NCI-H2107 treated with DMSO at 0.1 percent for 48 hours (cell line): ENCODE data around the gene ANKS3.
A peak's percentile ranks its signal among the peaks of the same experiment; 100 is the strongest.

Experiments
- DNase-seq: peaks from one replicate; lab custom pipeline; 2025; ENCODE audit not compliant: unreplicated experiment; lab: John Stamatoyannopoulos, UW

ANKS3 gene, protein sequence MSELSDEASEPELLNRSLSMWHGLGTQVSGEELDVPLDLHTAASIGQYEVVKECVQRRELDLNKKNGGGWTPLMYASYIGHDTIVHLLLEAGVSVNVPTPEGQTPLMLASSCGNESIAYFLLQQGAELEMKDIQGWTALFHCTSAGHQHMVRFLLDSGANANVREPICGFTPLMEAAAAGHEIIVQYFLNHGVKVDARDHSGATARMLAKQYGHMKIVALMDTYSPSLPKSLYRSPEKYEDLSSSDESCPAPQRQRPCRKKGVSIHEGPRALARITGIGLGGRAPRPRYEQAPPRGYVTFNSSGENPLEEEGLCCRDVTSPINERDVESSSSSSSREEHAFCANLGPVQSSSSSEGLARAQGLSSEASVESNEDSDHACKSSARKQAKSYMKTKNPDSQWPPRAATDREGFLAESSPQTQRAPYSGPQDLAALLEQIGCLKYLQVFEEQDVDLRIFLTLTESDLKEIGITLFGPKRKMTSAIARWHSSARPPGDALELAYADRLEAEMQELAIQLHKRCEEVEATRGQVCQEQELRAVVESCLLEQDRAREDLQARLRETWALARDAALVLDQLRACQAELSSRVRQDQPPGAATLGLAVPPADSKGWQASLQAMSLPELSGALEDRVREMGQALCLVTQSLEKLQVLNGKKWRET

DNA sequence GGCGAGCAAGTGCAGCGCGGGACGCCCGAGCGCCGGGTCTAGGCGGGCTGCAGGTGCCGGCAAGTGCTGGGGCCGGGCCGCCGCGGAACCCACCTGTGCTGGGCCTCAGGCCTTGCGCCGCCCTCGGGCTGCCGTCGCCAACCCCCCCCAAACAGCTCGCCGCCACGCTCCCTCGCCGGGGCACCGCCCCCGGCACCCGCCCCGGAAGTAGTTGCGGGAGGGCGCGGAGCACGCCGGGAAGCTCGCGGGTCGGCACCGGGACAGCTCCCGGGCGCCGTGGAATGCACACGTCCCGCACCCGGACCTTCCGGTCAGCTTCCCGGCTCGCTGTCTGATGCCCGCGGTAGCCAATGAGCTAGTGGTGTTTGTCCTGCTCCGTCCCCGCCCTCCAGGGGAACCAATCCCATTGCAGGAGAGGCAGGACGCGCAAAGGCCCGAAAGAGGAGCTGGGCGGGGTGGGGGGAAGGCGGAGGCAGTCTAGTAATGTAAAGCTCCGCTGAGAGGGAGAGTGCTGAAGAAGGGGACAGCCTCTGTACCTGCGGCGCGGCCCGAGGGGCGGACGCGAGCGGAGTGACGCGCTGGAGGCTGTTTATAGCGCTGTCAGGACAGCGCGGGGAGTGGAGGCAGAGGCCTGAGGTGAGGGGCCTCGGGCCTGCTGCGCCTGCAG lies at the start of gene ANKS3, which contains the start of gene DNAAF8:
TSS of gene ANKS3 (minus strand) at position 209 of the 667 bp plus-strand sequence. CDS start 4,122 bp downstream, outside the sequence.
TSS of gene DNAAF8 (plus strand) at position 475 of the 667 bp plus-strand sequence. CDS start 1,978 bp downstream, outside the sequence.
- peak; percentile 76 for DNase-seq

DNA sequence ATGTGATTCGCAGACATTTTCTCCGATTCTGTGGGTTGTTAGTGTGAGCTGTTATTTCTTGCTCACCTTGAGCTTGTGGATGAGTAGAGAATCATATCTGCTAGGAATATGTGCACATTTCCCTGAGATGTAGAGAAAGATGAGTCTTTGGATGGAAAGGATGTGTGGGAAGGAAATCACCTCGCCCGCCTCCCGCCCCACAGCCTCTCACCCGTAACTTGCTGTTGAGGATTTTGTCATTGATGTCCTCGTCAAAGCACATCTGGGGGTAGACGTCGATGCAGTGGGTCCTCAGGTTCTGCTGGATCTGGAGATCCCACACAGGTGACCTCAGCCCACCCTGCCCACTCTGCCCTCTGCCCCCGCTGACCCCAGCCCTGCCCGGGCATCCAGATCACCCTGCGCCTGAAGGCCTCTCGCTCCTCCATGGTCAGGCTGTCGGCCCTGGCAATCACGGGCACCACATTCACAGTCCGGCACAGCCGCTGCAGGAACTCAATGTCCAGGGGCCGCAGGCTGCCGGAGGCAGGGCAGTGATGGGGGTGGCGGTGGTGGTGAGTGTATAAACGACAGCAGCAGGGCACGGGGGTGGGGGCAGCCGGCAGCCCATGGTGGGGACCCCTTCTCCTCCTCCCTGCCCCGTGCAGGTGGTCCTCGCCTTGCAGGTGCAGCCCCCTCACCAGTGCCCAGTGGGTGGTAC lies 49.3 kb upstream of the ANKS3 start:
- DNase-seq, result no peak

DNA sequence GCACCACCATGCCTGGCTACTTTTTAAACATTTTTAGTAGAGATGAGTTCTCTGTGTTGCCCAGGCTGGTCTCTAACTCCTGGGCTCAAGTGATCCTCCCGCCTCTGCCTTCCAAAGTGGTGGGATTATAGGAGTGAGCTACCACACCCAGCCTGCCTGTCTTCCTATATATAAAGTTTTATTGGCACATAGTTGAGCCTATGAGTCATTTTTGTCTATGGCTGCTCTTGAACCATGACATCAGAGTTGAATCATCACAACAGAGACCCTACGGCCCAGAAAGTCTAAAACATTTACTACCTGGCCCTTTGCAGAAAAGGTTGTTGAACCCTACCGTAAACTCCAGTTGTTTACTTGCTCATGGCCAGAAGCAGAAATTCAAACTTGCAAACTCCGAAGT lies 46.2 kb upstream of the ANKS3 start:
- DNase-seq, result no peak

DNA sequence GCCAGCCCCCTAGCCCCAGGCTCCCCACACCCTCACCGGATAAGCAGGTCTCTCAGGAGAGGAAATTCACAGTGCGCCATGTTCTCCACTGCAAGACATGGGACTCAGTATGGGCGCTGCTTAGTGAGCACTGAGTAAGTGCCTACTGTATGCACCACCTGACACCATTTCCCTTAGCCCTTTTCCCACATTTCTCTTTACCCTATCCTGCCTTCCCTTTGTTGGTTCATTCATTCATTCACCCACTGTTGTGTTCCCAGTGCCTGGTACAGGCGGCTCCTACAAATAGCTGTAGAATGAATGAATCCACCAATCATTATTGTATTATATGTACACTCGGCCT lies 44.0 kb upstream of the ANKS3 start:
- DNase-seq, result no peak

DNA sequence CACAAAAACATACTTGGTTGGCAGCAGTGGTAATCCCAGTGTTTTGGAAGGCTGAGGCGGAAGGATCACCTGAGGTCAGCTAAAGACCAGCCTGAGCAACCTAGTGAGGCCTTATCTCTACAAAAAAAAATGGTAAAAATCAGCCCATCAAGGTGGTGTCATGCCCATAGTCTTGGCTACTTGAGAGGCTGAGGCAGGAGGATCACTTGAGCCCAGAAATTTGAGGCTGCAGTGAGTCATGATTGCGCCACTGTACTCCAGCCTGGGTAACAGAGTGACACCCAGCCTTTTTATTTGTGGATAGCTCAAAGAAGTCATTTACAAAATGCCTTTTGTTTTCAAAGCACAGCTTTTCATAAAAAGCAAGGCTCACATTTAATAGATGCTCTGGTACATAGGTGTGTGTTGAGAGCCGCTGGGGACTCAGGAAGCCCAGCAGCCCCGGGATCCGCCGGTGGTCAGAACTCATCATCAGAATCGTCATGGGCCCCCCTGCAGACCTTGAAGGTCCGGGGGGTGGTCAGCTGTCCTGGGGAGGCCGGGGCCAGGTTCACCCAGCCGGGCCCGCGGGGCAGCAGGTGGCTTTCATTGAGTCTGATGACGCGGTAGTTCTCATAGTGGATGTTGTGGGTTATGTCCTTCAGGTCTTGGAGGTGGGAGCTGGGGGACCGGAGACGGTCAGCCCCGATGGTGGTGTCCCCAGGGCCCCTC lies 43.4 kb upstream of the ANKS3 start:
- DNase-seq, result no peak

DNA sequence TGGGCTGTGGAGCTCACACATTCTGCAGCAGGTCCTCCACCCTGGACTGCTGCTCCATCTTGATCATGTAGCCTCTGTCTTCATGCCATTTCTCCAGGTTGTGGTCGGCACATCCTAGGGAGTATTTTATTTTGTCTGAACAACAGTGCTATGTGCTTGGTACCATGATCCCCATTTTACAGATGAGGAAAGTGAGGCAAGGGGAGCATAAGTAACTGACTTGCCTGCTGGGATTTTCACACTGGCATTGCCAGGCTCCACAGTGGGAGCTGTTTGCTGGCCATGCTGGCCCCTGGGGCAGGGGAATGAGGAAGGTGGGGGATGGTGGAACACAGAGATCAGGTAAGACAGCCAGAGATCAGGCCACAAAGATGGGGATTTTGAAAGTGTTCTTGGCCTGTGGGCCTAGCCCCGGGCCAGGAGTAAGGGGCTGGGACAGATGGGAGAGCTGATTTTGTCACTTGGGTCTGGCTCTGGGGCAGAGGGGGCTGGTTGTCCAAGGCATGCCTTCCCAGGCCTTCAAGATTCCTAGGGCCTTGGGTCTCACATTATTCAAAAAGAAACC lies 42.2 kb upstream of the ANKS3 start:
- DNase-seq, result no peak

DNA sequence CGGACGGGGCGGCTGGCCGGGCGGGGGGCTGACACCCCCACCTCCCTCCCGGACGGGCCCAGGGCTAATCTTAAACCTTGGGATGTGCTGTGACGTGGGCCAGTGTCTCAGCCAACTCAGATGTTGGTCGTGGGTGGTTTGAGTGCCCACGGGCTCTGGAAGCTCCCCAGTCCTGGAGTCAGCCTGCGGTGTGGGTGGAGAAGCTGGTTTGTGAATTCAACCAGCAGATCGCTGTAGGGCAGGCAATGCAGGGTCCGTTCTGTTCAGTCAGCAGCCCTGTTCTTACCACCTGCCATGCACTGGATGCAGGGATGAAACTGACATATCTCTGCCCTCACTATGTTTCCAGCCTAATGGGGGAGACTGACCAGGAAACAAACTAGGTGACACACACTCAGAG lies 40.9 kb upstream of the ANKS3 start:
- DNase-seq, result no peak

DNA sequence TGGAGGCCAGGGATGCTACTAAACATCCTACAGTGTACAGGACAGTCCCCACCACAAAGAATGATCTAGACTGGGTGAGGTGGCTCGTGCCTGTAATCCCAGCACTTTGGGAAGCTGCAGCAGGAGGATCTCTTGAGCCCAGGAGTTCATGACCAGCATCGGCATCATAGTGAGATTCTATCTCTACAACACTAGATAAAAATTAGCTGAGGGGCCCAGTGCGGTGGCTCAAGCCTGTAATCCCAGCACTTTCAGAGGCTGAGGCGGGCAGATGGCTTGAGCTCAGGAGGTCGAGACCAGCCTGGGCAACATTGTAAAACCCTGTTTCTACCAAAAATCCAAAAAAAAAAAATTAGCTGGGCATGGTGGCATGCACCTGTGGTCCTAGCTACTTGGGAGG lies 38.3 kb upstream of the ANKS3 start:
- no peak for DNase-seq

DNA sequence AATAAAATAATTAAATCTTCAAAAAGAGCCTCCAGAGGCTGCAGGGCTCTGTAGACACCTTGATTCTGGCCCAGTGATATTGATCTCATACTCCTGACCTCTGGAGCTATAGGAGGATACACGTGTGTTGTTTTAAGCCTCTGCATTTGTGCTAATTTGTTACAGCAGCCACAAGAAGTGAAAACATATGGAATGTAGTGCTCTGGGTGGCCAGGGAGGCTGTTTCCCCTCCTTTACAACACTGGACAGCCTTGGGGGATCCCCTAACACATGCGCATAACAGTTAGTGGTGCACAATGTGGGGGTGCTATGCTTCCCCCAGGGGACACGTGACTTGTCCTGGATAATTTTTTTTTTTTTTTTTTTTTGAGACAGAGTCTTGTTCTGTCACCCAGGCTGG lies 37.6 kb upstream of the ANKS3 start:
- no peak for DNase-seq

DNA sequence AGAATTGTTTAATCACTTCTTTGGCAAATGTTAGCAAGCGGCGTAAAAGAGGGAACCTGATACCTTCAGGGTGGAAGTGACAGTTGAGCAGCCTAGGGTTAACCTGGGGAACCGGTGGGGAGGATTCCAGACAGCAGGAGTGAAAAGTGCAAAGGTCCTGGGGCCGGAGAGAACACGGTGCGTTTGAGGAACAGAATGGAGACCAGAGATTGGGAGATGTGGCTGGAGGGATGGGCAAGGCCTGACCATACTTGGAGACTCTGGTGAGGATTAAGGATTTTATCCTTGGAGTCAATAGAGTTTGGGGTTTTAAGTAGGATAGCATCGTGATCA lies 35.2 kb upstream of the ANKS3 start:
- no peak for DNase-seq

DNA sequence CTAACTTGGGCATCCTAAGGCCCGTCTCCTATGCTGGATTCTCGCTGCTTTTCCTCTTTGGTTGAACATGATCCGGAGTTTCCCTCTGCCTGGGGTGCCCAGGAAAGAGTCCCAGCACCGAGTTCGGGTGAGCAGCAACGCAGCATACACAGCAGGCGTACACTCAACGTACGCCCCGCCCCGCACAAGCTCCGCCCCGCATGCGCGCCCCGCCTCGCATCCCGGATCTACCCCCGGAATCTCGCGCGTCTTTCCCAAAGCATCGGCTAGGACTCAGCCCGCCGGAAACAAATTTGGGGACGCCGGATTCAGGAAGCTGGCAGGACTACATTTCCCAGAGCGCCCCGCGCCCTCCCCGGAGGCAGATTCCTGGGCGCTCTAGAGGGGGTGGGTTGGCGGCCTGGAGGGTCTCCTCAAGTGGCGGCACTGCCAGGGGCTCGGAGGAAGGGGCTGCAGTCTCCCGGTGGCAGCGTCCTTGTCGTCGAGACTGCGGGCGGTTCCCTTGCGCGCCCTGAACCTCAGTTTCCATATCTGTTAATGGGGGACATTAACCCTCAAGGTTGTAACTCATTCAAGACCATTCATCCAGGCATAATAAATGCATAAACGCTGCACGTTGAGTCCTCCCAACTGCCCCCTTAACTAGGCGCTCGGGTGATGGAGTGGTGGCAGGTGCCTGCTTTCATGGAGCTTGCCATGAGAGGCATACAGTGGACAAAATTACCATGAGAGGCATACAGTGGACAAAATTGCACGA lies 34.7 kb upstream of the ANKS3 start:
- DNase-seq, result peak; percentile 89

DNA sequence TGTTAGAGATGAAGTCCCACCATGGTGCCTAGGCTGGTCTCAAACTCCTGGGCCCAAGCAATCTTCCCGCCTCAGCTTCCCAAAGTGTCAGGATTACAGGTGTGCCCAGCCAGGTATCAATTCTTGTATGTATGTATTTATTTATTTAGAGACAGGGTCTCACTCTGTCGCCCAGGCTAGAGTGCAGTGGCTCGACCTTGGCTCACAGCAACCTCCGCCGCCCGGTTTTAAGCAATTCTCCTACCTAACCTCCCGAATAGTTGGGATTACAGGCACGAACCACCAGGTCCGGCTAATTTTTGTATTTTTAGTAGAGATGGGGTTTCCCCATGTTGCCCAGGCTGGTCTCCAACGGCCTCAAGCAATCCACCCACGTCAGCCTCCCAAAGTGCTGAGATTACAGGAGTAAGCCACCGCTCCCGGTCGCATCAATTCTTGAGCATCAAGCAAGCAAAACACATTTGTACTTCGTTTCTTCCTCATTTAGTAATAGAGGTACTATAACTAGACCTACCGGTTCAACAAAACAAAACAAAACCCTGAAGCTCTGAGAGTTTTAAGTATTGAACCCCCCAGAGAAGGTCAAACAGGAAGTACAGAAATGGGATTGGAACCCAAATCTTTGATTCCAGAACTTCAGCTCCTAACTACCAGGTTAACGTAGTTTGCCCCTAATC lies 33.9 kb upstream of the ANKS3 start:
- DNase-seq, result no peak

DNA sequence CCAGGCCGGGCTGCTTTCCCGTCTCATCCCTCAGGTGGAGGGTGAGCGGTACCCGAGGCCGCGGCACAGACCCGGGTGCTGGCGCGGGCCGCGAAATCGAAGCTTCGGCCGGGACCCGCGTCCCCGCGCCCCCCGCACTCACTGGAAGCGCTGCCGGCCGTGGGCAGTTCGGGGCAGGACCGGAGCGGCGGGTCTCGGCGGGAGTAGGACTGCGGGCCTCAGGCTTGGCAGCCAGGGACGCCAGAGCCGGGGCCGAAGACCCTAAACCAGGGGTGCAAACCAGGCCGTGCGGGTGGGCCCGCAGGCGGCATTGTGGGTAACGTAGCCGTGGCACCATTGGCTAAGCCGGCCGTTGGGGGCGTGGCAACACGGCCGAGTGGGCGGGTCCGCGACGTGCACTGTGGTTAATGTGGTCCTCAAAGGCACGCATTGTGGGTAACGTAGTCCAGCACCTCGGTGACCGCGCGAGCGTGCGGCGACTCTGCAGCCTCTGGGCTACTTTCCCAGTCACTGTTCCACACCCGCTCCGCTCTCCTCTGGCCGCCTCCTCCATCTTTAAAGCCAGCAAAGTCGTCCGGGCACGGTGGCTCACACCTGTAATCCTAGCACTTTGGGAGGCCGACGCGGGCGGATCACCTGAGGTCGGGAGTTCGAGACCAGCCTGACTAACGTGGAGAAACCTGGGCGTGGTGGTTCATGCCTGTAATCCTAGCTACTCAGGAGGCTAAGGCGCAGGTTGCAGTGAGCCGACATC lies 33.0 kb upstream of the ANKS3 start, which contains the start of gene ZNF500:
TSS of gene ZNF500 (minus strand) at position 288 of the 754 bp plus-strand sequence. CDS start 1,184 bp downstream, outside the sequence.
- DNase-seq, result peak; percentile 91

DNA sequence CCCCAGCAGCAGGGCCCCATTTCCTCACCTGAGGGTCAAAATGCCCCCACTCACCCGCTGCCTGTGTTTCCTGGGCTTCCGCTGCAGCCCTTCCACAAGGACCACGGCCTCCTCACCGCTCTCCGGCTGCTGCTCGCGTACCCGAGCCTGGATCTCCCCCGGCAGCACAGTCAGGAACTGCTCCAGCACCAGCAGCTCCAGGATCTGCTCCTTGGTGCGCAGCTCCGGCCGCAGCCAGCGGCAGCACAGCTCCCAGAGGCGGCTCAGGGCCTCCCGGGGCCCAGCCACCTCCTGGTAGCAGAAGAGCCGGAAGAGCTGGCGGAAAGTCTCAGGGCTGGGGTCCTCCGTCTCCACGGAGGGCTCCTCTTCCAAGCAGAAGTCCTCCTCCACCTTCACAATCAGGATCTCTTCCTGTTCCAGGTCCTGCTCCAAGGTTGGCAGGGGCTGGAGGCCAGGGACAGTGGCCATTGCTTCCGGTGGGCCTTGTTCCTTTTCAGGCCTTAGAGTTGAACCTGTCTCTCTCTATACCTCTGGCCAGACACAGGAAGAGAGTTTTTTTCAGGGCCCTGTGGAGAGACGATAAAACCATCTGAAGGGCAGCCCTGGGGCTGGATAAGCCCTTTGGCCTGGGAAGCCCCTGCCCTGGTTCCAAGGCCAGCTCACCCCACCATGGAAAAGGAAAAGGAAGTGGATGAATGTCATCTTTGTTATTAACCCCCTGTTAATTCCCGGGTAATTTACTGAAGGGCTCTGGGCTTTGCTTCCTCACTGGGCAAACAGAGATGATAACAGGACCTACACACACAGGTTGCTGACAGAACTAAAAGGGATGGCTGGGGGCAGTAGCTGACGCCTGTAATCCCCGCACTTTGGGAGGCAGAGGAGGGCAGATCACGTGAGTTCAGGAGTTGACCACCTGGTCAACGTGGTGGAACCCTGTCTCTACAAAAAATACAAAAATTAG lies 31.7 kb upstream of the ANKS3 start:
- no peak for DNase-seq

DNA sequence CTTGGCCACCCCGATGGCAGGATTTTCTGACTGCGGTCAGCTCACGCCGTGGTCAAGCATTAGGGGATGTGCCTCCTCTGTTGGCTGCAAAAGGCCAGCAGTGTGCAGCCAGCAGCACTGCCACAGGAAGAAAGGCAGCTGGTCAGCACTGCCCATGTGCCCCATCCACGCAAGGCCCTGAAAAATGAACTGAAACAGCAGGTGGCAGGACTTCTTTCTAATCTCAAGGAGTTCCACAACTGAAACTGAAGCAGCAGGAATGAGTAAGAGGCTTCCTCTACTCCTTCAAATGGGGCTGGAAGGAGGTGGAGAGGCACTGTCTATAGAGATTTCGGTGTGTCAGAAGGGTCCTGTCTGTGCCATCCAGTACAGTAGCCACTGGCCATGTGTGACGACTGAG lies 29.7 kb upstream of the ANKS3 start:
- no peak for DNase-seq

DNA sequence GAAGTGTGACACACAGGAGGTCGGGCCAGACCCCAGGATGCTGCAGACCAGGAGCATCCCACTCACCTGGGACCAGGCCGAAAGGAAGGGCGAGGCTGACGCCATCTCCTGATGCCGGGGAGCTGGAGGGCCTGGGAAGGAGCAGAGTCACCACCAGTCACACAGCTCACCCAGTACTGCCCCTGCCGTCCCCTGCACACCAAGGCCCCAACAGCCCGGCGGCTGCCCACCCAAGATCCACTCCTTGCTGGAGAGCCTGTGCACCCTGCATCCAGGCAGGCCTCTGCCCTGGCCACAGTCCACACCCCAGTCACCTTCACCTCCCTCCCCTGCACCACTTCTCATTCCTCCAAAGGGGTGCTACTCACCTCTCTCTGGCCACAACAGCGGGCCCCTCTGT lies 28.1 kb upstream of the ANKS3 start:
- no peak for DNase-seq

DNA sequence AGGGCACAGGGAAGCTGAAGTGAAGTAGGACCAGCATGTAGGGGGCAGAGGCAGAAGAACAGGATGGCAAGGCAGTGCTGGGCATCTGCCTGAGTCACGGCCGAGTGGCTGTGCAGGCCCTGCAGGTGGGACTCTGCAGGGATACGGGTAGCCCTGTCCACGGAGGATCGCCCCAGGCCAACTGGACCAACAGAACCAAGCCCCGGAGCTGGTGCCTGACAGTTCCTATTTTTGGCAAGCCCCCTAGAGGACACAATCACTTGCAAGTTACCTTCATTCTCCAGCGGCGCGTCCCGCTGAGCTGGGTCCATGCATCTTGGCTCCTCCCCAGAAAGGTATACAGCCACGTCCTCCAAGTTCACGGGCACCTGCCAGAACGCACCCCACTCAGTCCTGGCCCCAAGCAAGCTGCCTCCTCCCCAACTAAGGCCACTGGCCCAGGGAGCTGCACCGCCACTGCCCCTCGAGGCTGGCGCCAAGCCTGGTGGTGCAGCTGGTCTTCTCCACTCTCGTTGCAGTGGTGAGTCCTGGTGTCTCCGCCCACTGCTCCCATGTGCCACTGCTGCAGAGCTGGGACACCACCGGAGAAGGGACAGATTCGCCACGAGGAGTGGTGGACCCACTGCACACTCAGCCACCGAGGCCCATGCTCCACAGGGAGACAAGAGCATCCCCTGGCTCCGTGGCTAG lies 26.3 kb upstream of the ANKS3 start:
- DNase-seq, result no peak
